Activated naive CD4-positive, alpha-beta T cell treated with anti-CD3 and anti-CD28 coated beads, Interleukin-2, amount 10 ng/mL, durations not matched to agents 5 hours and 36 hours (primary cell): ENCODE data around the gene EMP1. TPM values are rescaled to one million over a fixed set of nuclear protein-coding genes. Genes with fewer than 3 reads are reported as not detected.

Source experiments
- total RNA-seq, 2 experiments: library from RNA; stranded (reverse); gene quantifications; one replicate each; pipeline ENCODE4 v1.2.3, GENCODE V29; 2021

EMP1 gene, protein sequence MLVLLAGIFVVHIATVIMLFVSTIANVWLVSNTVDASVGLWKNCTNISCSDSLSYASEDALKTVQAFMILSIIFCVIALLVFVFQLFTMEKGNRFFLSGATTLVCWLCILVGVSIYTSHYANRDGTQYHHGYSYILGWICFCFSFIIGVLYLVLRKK
- total RNA-seq: 10 to 100 TPM; 35.6 to 37.6 TPM

DNA sequence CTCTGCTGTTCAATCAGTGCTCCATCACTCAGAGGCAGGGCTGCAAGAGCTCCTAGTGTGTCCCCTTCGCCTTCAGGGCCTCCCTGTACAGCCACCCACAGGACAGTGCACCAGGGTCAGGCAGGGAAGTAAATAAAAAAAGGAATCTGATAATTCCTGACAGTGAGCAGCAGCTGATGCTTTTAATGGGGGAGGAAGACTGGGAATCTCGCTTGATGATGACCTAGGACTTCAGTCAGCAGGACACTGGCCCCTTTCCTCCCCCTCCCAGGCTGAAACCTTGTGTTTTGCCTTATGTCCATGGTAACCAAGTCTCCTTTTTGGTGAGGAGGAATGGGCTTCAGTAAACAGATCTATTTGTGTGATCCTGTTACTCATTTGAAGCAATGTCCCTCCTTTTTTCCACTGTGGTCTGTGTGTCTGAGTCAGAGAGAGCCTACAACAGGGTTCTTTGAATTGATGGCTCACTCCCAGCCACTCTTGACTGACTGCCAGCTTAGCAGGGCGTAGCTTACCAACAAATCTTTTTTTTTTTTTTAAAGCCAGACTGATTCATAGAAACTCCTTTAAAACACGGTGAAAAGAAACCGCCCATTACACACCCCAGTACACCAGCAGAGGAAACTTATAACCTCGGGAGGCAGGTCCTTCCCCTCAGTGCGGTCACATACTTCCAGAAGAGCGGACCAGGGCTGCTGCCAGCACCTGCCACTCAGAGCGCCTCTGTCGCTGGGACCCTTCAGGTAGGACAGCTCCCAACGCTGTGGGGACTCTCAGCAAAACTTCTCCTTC, at the start of gene EMP1:
TSS of gene EMP1 (plus strand) at position 597 of the 792 bp plus-strand sequence. CDS start 14,785 bp downstream, outside the sequence.

Other genes starting within 250 kb of the EMP1 start
- under 1 TPM; 0.83 to 0.99 TPM for gene GPRC5D, start 244.6 kb upstream of the EMP1 start, total RNA-seq
- gene HEBP1, start 196.5 kb upstream of the EMP1 start, total RNA-seq: 10 to 100 TPM; 17.1 to 17.9 TPM
- gene FAM234B, start 152.3 kb upstream of the EMP1 start, total RNA-seq: 1 to 10 TPM; 4.0 TPM
- not detected for gene GSG1, start 93.1 kb upstream of the EMP1 start, total RNA-seq